Hypothalamus (tissue), 51 donors: ENCODE measurements around the gene THSD7A.

Source experiments
- DNase-seq, 51 donors: peaks; one replicate each; lab custom pipeline; 2025; lab: John Stamatoyannopoulos, UW

Gene THSD7A

DNA sequence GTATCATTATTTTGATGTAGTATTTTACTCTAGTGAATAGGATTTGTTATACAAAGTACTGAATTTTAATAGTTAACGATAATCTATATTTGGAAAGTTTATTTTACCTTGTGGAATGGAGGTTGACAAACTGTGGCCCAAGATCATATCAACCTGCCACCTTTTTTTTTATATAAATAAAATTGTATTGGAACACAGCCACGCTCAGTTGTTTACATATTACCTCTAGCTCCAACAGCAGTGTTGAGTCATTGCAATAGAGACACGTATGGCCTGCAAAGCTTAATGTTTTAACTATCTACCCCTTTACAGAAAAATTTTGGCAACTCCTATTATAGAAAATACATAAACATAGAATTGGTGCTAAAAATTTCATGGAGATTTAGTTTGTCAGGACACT lies 239.3 kb downstream of the THSD7A start:
- no peak for DNase-seq

- no peak for DNase-seq
Measured at GRCh38 chr7:11591943-11592342, 240.1 kb downstream of the THSD7A start.

GRCh38 chr7:11591055-11591633 lies 240.9 kb downstream of the THSD7A start:
- no peak for DNase-seq

- DNase-seq, result no peak
Measured at GRCh38 chr7:11589251-11589650, 242.7 kb downstream of the THSD7A start.

- no peak for DNase-seq
Measured at GRCh38 chr7:11587814-11588213, 244.2 kb downstream of the THSD7A start.

GRCh38 chr7:11587048-11587447 lies 244.9 kb downstream of the THSD7A start:
- no peak for DNase-seq

GRCh38 chr7:11584406-11585031 lies 247.5 kb downstream of the THSD7A start:
- DNase-seq, result no peak

- no peak for DNase-seq
Measured at GRCh38 chr7:11579141-11579540, 252.9 kb downstream of the THSD7A start.

GRCh38 chr7:11576310-11576709 lies 255.7 kb downstream of the THSD7A start:
- no peak for DNase-seq

DNA sequence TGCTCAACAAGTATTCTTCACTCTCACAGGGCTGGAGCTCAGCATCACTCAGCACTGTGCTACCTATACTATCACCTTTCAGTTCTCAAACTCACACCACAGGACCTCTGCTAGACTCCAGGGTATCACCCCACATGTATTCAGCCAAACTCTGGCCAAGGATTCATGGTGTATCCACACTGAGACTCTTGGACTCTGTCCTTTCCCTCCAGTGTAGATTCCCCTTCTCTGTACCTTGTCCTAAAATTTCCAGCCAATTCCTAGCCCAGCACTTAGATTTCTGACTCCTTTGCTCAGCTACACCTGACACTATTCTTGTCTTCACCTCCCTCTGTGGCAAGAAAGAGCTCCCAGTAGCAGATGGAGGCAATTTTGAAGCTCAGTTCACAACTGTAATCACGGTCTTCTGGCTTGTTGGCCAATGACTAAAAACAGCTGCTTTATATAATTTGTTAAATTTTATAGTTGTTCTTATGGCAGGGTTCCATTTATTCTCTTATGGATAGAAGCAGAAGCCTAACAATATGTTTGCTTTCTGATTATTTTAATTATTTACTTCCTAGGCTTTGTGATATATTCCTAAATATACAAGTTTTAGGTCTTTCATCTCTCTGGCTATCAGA lies 258.8 kb downstream of the THSD7A start:
- DNase-seq, result no peak

GRCh38 chr7:11570922-11571550 lies 261.0 kb downstream of the THSD7A start:
- DNase-seq, result no peak

- no peak for DNase-seq
Measured at GRCh38 chr7:11570205-11570604, 261.8 kb downstream of the THSD7A start.

DNA sequence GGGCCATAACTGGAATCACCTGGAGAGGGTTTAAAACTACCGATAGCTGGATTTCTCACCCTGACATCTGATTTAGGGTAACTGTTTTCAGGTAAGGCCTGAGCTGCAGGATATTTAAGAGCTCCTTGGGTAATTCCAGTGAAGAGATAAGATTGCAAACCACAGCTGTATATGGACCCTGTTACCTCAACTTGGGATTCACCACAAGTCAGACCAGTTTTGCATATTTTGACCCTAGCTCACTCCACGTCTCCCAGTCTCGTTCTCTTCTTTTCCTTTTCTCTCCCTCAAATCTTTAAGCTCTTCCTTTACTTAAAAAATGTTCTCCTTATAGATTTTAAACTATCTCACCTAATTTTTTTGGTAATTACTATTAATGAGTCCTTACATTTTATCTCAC lies 264.4 kb downstream of the THSD7A start:
- DNase-seq, result no peak

DNA sequence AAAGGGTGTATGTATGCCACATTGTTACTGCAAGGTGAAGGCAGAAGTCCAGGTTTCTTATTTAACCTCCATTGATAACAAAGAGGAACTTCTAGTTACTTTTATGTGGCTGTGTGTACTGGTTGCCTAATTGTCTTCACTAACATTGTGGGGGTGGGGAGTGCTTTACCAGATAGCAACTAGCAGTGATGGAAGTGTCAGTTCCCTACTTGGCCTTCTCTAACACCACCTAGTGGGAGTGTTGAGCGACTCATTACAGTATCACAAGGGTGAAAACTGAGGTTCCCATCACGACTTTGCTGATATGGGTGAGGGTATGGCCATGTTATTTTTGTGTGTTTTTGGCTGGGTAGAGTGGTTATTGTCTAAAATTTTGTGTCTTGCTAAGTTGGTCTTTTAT lies 274.4 kb downstream of the THSD7A start:
- peak in 1 of 51 donors; percentile 0 for DNase-seq

GRCh38 chr7:11552676-11553296 lies 279.2 kb downstream of the THSD7A start:
- DNase-seq, result no peak

- DNase-seq, result no peak
Measured at GRCh38 chr7:11551470-11551869, 280.5 kb downstream of the THSD7A start.

DNA sequence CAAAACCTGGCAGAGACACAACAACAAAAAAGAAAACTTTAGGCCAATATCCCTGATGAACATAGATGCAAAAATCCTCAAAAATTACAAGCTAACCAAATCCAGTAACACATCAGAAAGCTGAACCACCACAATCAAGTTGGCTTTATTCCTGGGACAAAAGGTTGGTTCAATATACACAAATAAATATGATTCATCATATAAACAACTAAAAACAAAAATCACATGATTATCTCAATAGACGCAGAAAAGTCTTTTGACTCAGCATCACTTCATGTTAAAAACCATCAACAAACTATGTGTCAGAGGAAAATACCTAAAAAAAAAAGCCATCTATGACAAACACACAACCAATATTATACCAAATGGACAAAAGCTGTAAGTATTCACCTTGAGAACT lies 283.5 kb downstream of the THSD7A start:
- no peak for DNase-seq

- no peak for DNase-seq
Measured at GRCh38 chr7:11541330-11541729, 290.7 kb downstream of the THSD7A start.

DNA sequence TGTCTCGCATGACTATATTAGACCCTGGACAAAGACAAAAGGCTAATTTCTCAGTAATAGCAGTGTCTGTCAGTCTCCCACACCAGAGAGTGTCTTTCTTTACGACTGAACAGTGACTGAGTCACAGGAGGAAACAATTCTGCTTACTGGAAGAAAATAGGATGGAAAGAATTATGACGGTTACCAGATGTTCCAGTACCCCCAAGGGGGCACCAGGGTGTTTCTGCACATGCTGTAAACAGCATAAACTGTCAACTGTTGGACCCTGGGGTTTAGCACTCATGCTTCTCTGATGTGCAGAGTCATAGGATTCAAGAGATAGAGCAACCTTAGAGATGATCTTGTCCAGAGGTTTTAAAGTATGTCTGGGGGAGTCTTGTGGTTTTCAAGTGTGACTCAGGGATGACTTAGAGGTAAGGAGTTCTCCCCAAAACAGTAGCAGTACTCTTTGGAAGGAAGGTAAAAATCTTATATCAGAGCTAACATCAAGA lies 291.7 kb downstream of the THSD7A start:
- no peak for DNase-seq

DNA sequence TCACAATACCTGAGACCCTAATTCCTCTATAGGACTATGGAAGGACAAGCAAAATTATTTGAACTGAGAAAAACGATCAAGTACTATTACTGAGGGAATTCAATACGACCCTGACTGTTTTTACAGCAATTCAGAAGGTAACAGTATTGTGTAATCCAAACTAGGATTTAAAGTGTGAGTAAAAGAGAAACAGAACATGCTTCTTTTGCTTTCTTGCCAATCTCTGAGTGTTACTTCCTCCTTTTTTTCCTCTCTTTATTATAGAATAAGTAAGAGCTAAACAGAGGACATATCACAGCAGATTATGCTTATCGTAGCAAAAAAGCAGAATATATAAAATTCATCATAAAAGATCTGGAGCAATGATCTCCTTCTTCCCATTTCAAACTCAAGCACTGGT lies 292.1 kb downstream of the THSD7A start:
- DNase-seq, result no peak

- no peak for DNase-seq
Measured at GRCh38 chr7:11538751-11539299, 293.2 kb downstream of the THSD7A start.
